Tibial nerve (tissue), 4 donors: Measurements from ENCODE around the gene ACP2. TPM values are rescaled to one million over a fixed set of nuclear protein-coding genes. Genes with fewer than 3 reads are reported as not detected.

Source experiments
- DNase-seq, 2 donors: peaks; one replicate each; pipeline ENCODE4 v3.0.0-alpha.2; 2019; ENCODE audit warnings: low spot score in 2 of 2
- H3K27ac ChIP-seq, 4 donors: fragments of 200-600 bp; sonication (generic) in 3 of 4; one replicate each; pipeline ENCODE4 v1.5.1; 2017 to 2019; ENCODE audit warnings: mild to moderate bottlenecking in 1 of 4
- H3K27me3 ChIP-seq, 2 donors: fragments of 200-600 bp; sonication (generic) in 1 of 2; one replicate each; pipeline versions ENCODE4 v1.5.1 to v1.6.0; 2017 to 2019
- H3K36me3 ChIP-seq, 3 donors: fragments of 200-600 bp; sonication (generic); one replicate each; pipeline ENCODE4 v1.5.1; 2018 to 2019
- H3K4me1 ChIP-seq, 4 donors: fragments of 200-600 bp; sonication (generic) in 3 of 4; one replicate each; pipeline ENCODE4 v1.5.1; 2017 to 2019
- H3K4me3 ChIP-seq, 4 donors: fragments of 200-600 bp; sonication (generic) in 3 of 4; one replicate each; pipeline ENCODE4 v1.5.1; 2017 to 2019; ENCODE audit warnings: mild to moderate bottlenecking in 1 of 4, moderate library complexity in 1 of 4
- H3K9me3 ChIP-seq, 4 donors: fragments of 200-600 bp; sonication (generic) in 3 of 4; one replicate each; pipeline ENCODE4 v1.5.1; 2017 to 2019
- EP300 ChIP-seq, 2 donors: sonication (generic); formaldehyde crosslinking; IDR thresholded peaks; one replicate each; pipeline ENCODE4 v1.6.1; 2017; ENCODE audit warnings: antibody characterized with exemption in 2 of 2, mild to moderate bottlenecking in 1 of 2
- POLR2A ChIP-seq, 2 donors: fragments of 450-650 bp; IDR thresholded peaks; one replicate each; pipeline ENCODE4 v1.6.1; 2017; ENCODE audit warnings: antibody characterized with exemption in 2 of 2, mild to moderate bottlenecking in 2 of 2, moderate library complexity in 2 of 2
- WGBS, 2 donors: methylation state at CpG; one replicate each; pipeline ENCODE4 v1.1.5; 2018; 5-methylcytosine and 5-hydroxymethylcytosine counted together
- total RNA-seq, 4 donors: library from RNA; depleted of rRNA; stranded (reverse); fragments of >200 nt; gene quantifications; one replicate each; pipeline ENCODE4 v1.1.0, GENCODE V29; 2016
- TF ChIP-seq, protein P1 (sequence below), 5 experiments: fragments of 200-600 bp in 3 of 5; fragments of 450-650 bp in 2 of 5; sonication (generic) in 3 of 5; IDR thresholded peaks; one replicate each; pipeline ENCODE4 v1.5.1; 2016 to 2019; ENCODE audit warnings: antibody characterized with exemption in 5 of 5, mild to moderate bottlenecking in 3 of 5, moderate library complexity in 2 of 5

The ACP2 gene
- total RNA-seq, 4 donors from 2014 or later, result 38.5 to 88.1 (median 58.8) TPM

DNA sequence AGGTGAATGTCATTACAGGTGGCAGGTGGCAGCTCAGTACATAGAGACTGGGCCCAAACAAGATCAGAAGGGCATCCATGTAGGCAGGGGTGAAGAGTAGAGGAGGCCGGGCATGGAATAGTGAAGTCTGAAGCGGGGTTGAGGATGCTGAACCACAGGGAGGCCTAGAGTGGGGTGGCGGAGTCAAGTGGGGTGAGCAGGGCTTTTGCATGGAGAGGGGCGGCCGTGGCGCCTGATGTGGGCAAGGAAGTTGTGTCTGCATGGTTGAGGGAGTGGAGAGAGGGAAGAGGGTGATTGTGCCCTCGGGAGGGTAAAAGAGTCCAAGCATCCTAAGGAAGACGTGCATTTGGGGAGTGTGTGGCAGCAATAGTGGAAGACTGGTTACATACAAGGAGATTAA is 19.5 kb downstream of the ACP2 start:
- H3K36me3 ChIP-seq, result peaks cover 0 to 73% (median 0%) of the 10 kb centered on the region in 3 donors
- no peaks in the 10 kb centered on the region for H3K9me3 ChIP-seq
- 89 to 91% methylated on average over 8 of the region's 8 CpGs for WGBS, 2 donors
- no peak for DNase-seq
- no peak overlapping the region for H3K4me3 ChIP-seq
- no peak overlapping the region for H3K27ac ChIP-seq
- H3K27me3 ChIP-seq, result no peaks in the 10 kb centered on the region
- peaks cover 0 to 3% (median under 1%) of the 10 kb centered on the region in 4 donors for H3K4me1 ChIP-seq
- TF ChIP-seq, protein P1, sequence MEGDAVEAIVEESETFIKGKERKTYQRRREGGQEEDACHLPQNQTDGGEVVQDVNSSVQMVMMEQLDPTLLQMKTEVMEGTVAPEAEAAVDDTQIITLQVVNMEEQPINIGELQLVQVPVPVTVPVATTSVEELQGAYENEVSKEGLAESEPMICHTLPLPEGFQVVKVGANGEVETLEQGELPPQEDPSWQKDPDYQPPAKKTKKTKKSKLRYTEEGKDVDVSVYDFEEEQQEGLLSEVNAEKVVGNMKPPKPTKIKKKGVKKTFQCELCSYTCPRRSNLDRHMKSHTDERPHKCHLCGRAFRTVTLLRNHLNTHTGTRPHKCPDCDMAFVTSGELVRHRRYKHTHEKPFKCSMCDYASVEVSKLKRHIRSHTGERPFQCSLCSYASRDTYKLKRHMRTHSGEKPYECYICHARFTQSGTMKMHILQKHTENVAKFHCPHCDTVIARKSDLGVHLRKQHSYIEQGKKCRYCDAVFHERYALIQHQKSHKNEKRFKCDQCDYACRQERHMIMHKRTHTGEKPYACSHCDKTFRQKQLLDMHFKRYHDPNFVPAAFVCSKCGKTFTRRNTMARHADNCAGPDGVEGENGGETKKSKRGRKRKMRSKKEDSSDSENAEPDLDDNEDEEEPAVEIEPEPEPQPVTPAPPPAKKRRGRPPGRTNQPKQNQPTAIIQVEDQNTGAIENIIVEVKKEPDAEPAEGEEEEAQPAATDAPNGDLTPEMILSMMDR (IDR thresholded peaks at IDR 0.05), result no peak
- TF ChIP-seq EP300 (IDR thresholded peaks at IDR 0.05) (no peak), POLR2A (IDR thresholded peaks at IDR 0.05) (no peak)

DNA sequence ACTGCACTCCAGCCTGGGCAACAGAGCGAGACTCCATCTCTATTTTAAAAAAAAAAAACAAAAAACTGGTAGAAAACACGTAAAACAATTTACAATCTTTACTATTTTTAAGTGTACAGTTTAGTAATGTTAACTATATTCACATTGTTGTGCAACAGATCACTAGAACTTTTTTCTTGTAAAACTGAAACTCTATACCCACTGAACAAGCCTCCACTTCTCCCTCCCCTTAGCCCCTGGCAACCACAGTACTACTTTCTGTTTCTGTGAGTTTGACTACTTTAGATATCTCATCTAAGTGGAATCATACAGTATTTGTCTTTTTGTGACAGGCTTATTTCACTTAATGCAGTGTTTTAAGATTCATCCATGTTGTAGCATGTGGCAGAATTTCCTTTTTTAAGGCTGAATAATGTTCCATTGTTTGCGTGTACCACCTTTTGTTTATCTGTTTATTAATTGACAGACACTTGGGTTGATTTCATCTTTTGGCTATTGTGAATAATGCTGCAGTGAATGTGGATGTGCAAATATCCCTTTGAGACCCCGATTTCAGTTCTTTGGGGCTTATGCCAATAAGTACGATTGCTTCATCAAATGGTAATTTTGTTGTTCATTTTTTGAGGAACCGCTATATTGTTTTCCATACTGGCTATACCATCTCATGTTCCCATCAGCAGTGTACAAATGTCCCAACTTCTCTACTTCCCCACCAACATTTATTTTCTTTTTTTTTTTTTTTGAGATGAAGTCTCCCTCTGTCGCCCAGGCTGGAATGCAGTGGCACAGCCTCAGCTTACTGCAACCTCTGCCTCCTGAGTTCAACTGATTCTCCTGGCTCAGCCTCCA is 22.8 kb downstream of the ACP2 start:
- DNase-seq, result no peak
- TF ChIP-seq POLR2A (IDR thresholded peaks at IDR 0.05), result no peak
- TF ChIP-seq, protein P1 (IDR thresholded peaks at IDR 0.05), result no peak
- no peak for TF ChIP-seq EP300 (IDR thresholded peaks at IDR 0.05)
- WGBS, 2 donors, result 88 to 89% methylated on average over 7 of the region's 7 CpGs
- no peaks in the 10 kb centered on the region for H3K27me3 ChIP-seq
- H3K4me3 ChIP-seq, result no peak overlapping the region
- H3K9me3 ChIP-seq, result no peaks in the 10 kb centered on the region
- peaks cover 0 to 6% (median 0%) of the 10 kb centered on the region in 4 donors for H3K4me1 ChIP-seq
- H3K27ac ChIP-seq, result no peak overlapping the region
- H3K36me3 ChIP-seq, result peaks cover 0 to 91% (median 0%) of the 10 kb centered on the region in 3 donors

DNA sequence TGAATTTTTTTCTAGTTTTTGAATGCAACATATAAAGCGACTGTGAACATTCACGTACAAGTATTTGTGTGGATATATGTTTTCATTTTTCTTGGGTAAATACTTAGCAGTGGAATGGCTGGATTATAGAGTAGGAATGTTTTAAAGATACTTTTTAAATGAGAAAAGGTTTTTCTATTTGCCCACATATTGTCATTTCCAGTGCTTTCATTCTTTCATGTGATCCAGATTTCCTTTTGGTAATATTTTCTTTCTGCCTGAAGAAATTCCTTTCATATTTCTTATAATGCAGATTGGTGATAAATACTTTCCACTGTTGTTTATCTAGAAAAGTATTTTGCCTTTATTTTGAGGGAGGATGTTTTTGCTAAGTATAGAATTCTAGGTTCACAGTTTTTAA is 25.9 kb downstream of the ACP2 start:
- no peak overlapping the region for H3K4me3 ChIP-seq
- TF ChIP-seq POLR2A (IDR thresholded peaks at IDR 0.05) (no peak), EP300 (IDR thresholded peaks at IDR 0.05) (no peak)
- TF ChIP-seq, protein P1 (IDR thresholded peaks at IDR 0.05), result no peak
- H3K9me3 ChIP-seq, result no peaks in the 10 kb centered on the region
- 91 to 93% methylated on average over 2 of the region's 2 CpGs for WGBS, 2 donors
- no peak for DNase-seq
- no peak overlapping the region for H3K27ac ChIP-seq
- peaks cover 0 to 92% (median 0%) of the 10 kb centered on the region in 3 donors for H3K36me3 ChIP-seq
- no peaks in the 10 kb centered on the region for H3K27me3 ChIP-seq
- peaks cover 0 to 26% (median 3%) of the 10 kb centered on the region in 4 donors for H3K4me1 ChIP-seq

DNA sequence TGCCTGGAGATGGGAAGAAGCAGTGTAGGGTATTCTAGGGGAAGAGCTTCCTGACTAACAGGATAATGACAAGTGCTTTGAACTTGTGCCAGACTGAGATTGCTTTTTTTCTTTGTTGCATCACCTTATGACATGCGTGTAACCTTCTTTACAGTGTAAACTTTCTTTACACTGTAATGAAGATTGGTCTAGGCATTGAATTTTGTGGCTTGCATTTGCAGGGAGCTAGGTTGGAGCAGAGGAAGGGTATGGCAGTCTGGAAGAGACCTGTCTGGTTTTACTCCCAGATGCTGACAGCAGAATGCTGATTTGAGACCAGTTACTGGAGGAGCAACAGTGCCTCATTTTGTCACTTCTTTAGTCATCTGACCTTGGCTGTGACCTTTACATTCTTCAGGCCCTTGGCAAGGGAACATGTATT is 28.2 kb downstream of the ACP2 start:
- WGBS, 2 donors, result 50% methylated on average over 1 of the region's 1 CpG
- H3K9me3 ChIP-seq, result no peaks in the 10 kb centered on the region
- H3K4me3 ChIP-seq, result no peak overlapping the region
- DNase-seq, result no peak
- H3K27ac ChIP-seq, result peak overlapping the region in 1 of 4 donors; percentile 32
- H3K4me1 ChIP-seq, result peaks cover 0 to 48% (median 14%) of the 10 kb centered on the region in 4 donors
- H3K27me3 ChIP-seq, result no peaks in the 10 kb centered on the region
- peaks cover 0 to 73% (median 0%) of the 10 kb centered on the region in 3 donors for H3K36me3 ChIP-seq
- TF ChIP-seq, protein P1 (IDR thresholded peaks at IDR 0.05), result no peak
- TF ChIP-seq EP300 (IDR thresholded peaks at IDR 0.05) (no peak), POLR2A (IDR thresholded peaks at IDR 0.05) (no peak)
